Glutamatergic neuron (in vitro differentiated cells): ENCODE results near the gene CDK2. TPM values are rescaled to one million over a fixed set of nuclear protein-coding genes. Genes with fewer than 3 reads are reported as not detected.

Source experiments
- DNase-seq: peaks from one replicate; pipeline ENCODE4 v3.0.0; 2022
- H3K27ac Mint-ChIP-seq: one replicate; pipeline ENCODE4 v1.8.0; 2020; ENCODE audit warnings: mild to moderate bottlenecking, mixed read lengths, inconsistent platforms; ENCODE audit not compliant: unreplicated experiment
- H3K27me3 Mint-ChIP-seq: one replicate; pipeline ENCODE4 v1.8.0; 2020; ENCODE audit warnings: mild to moderate bottlenecking, moderate library complexity, mixed read lengths, inconsistent platforms; ENCODE audit not compliant: unreplicated experiment
- H3K36me3 Mint-ChIP-seq: one replicate; pipeline ENCODE4 v1.8.0; 2020; ENCODE audit warnings: mild to moderate bottlenecking, mixed read lengths, inconsistent platforms; ENCODE audit not compliant: unreplicated experiment
- H3K4me1 Mint-ChIP-seq: one replicate; pipeline ENCODE4 v1.8.0; 2020; ENCODE audit warnings: mild to moderate bottlenecking, low read depth, mixed read lengths, inconsistent platforms; ENCODE audit not compliant: unreplicated experiment
- H3K4me3 Mint-ChIP-seq: one replicate; pipeline ENCODE4 v1.8.0; 2020; ENCODE audit warnings: mild to moderate bottlenecking, mixed read lengths, inconsistent platforms; ENCODE audit not compliant: unreplicated experiment
- H3K9me3 Mint-ChIP-seq: one replicate; pipeline ENCODE4 v1.8.0; 2020; ENCODE audit warnings: mild to moderate bottlenecking, moderate library complexity, mixed read lengths, inconsistent platforms; ENCODE audit not compliant: unreplicated experiment
- CTCF ChIP-seq: fragments of 200-600 bp; sonication (generic); IDR thresholded peaks from one replicate; pipeline ENCODE4 v1.5.0; 2021; ENCODE audit not compliant: partially characterized antibody, unreplicated experiment
- total RNA-seq: library from RNA; stranded (reverse); fragmentation: NEBNext Ultra II Directional; extraction: Animal tissue kit (Norgen Biotek cat#: 25700); gene quantifications from one replicate; pipeline ENCODE4 v1.2.1, GENCODE V29; 2021; ENCODE audit not compliant: unreplicated experiment

CDK2 gene
- total RNA-seq, 1 donor from 2014 or later = 20.5 TPM

DNA sequence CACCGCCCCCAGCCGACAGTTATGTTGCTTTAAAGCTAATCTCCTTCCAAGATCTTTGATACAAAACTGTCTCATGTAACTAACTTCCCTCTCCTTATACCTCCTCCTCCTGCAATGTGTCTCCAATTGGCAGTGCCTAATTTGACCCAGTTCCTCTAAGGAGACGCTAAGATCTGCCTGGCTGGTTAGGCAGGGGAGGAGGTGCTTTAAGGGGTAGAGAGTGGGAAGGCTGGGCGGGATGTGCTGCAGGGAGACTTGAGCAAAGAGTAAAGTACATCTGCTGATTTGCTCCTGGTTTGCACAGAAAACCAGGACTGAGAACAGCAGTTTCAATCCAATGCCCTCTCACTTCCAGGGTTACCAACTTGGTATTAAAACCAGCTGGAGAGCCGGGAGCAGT lies 46.9 kb downstream of the CDK2 start:
- H3K4me3 Mint-ChIP-seq = no peak overlapping the region
- no peaks in the 10 kb centered on the region for H3K36me3 Mint-ChIP-seq
- no peak overlapping the region for H3K27ac Mint-ChIP-seq
- TF ChIP-seq CTCF = no peak
- DNase-seq = no peak
- H3K4me1 Mint-ChIP-seq = peaks cover 3% of the 10 kb centered on the region
- peaks cover 2% of the 10 kb centered on the region for H3K9me3 Mint-ChIP-seq
- peaks cover 4% of the 10 kb centered on the region for H3K27me3 Mint-ChIP-seq

- no peaks in the 10 kb centered on the region for H3K36me3 Mint-ChIP-seq
- TF ChIP-seq CTCF = no peak
- H3K27ac Mint-ChIP-seq = no peak overlapping the region
- DNase-seq = no peak
- peaks cover 4% of the 10 kb centered on the region for H3K27me3 Mint-ChIP-seq
- peaks cover 3% of the 10 kb centered on the region for H3K4me1 Mint-ChIP-seq
- H3K9me3 Mint-ChIP-seq = peaks cover 2% of the 10 kb centered on the region
- H3K4me3 Mint-ChIP-seq = no peak overlapping the region
These were observed 47.6 kb downstream of the CDK2 start for GRCh38 chr12:56014205-56014604.

DNA sequence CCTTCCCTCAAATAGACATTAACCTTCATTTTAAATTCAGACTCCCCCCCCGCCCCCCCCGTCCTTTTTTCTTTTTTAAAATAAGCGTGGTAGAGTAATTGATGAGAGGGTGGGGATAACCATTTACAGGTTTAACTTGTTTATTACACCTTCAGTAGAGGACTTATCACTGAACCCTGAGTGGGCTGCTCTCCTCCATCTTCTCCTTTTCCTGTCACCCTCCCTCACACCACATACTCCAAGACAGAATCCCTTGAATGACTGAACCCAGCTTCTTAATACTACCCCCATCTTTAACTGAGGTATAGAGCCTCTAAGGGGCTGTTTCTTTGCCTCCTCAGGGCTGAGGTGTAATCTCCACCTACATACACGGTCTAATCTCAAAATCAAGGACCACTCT lies 50.6 kb downstream of the CDK2 start:
- Mint-ChIP-seq H3K27me3 (peaks cover 18% of the 10 kb centered on the region), H3K4me1 (peaks cover 13% of the 10 kb centered on the region), H3K27ac (no peak overlapping the region), H3K9me3 (peaks cover 10% of the 10 kb centered on the region), H3K4me3 (no peak overlapping the region), H3K36me3 (no peaks in the 10 kb centered on the region)
- DNase-seq = no peak
- no peak for TF ChIP-seq CTCF

DNA sequence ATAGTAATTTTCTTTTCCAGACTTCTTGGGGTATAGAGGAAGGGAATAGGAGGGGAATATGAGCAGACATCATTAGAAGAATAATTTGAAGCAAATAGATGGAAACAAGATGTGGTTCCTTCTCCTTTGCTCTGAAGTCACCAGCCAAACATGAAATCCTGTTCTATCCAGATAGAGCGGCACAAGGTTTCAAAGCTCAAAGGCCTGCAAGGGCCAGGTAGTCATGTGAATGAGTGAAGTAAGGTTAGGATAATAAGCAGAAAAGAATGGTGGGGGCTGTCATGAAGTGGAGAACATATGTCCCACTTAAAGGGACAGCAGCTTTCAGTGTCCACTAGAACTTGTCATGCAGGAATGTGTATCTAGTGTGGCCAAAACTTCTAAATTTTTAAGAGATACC lies 51.7 kb downstream of the CDK2 start:
- no peak overlapping the region for H3K27ac Mint-ChIP-seq
- peaks cover 13% of the 10 kb centered on the region for H3K9me3 Mint-ChIP-seq
- no peaks in the 10 kb centered on the region for H3K36me3 Mint-ChIP-seq
- TF ChIP-seq CTCF = no peak
- no peak for DNase-seq
- peaks cover 17% of the 10 kb centered on the region for H3K27me3 Mint-ChIP-seq
- no peak overlapping the region for H3K4me3 Mint-ChIP-seq
- H3K4me1 Mint-ChIP-seq = peaks cover 15% of the 10 kb centered on the region

GRCh38 chr12:56020423-56021184 lies 54.0 kb downstream of the CDK2 start, which contains the start of gene IKZF4:
Gene IKZF4, plus strand, starts transcription at chr12:56021043. Its CDS starts 451 bp downstream, at chr12:56021494.
- Mint-ChIP-seq H3K4me3 (peak within 1 kb of the TSS; percentile 97), H3K27me3 (peaks cover 17% of the 10 kb centered on the region), H3K4me1 (peaks cover 21% of the 10 kb centered on the region), H3K36me3 (no peaks in the 10 kb centered on the region), H3K9me3 (peaks cover 13% of the 10 kb centered on the region), H3K27ac (peak within 1 kb of the TSS; percentile 100)
- TF ChIP-seq CTCF = no peak
- DNase-seq = peak; percentile 88
